PC-9 (cell line): ENCODE data around the gene FCHSD1. TPM values are rescaled to one million over a fixed set of nuclear protein-coding genes. Genes with fewer than 3 reads are reported as not detected.

Source experiments
- BruUV-seq: library from RNA; stranded (reverse); fragments of 400-500 nt; replicated peaks from 2 replicates; lab custom pipeline; 2021; lab: Mats Ljungman, UMichigan
- CTCF ChIA-PET: fragments of 300-600 bp; sonication (Branson Sonifier 250); formaldehyde crosslinking; loops from one replicate; lab custom pipeline; 2022; ENCODE audit warnings: antibody characterized with exemption; lab: Charles Lee
- POLR2A ChIA-PET: fragments of 300-600 bp; sonication (Branson Sonifier 250); formaldehyde crosslinking; loops from one replicate; lab custom pipeline; 2022; ENCODE audit warnings: antibody characterized with exemption; ENCODE audit not compliant: unreplicated experiment; lab: Charles Lee
- DNase-seq, 2 experiments: peaks; one replicate each; pipeline versions ENCODE4 v3.0.0 to v3.0.0-alpha.2; 2015 to 2022; ENCODE audit warnings: mixed read lengths in 1 of 2
- H2AFZ ChIP-seq: fragments of 200-600 bp; sonication (generic); 2 replicates; pipeline ENCODE4 v1.8.1; 2017; ENCODE audit warnings: antibody characterized with exemption
- H3F3A ChIP-seq: fragments of 200-600 bp; sonication (generic); 2 replicates; pipeline ENCODE4 v1.8.1; 2017; ENCODE audit warnings: antibody characterized with exemption, mild to moderate bottlenecking, low read depth; ENCODE audit not compliant: insufficient read depth
- H3K27ac ChIP-seq: fragments of 200-600 bp; sonication (generic); 2 replicates; pipeline ENCODE4 v1.6.1; 2016; ENCODE audit warnings: mixed run types
- H3K27me3 ChIP-seq: fragments of 200-600 bp; sonication (generic); 2 replicates; pipeline ENCODE4 v1.6.1; 2016; ENCODE audit warnings: low read depth, mixed run types; ENCODE audit not compliant: insufficient read depth
- H3K36me3 ChIP-seq: fragments of 200-600 bp; sonication (generic); 2 replicates; pipeline ENCODE4 v1.6.1; 2016; ENCODE audit warnings: low read depth, mixed run types
- H3K4me1 ChIP-seq: fragments of 200-600 bp; sonication (generic); replicated peaks from 2 replicates; pipeline ENCODE4 v1.6.1; 2016; ENCODE audit warnings: mixed run types; ENCODE audit not compliant: insufficient read depth
- H3K4me2 ChIP-seq: fragments of 200-600 bp; sonication (generic); 2 replicates; pipeline ENCODE4 v1.6.1; 2017; ENCODE audit warnings: mixed run types
- H3K4me3 ChIP-seq: fragments of 200-600 bp; sonication (generic); 2 replicates; pipeline ENCODE4 v1.6.1; 2016; ENCODE audit warnings: mixed run types
- H3K79me2 ChIP-seq: fragments of 200-600 bp; sonication (generic); 2 replicates; pipeline ENCODE4 v1.6.1; 2017; ENCODE audit warnings: low read depth, mixed run types
- H3K9me2 ChIP-seq: fragments of 200-600 bp; sonication (generic); 2 replicates; pipeline ENCODE4 v1.8.1; 2017; ENCODE audit warnings: mild to moderate bottlenecking; ENCODE audit not compliant: insufficient read depth
- H3K9me3 ChIP-seq: fragments of 200-600 bp; sonication (generic); 2 replicates; pipeline ENCODE4 v1.8.1; 2016; ENCODE audit warnings: low read depth; ENCODE audit not compliant: insufficient read depth
- H4K20me1 ChIP-seq: fragments of 200-600 bp; sonication (generic); 2 replicates; pipeline ENCODE4 v1.8.1; 2017; ENCODE audit not compliant: insufficient read depth
- CTCF ChIP-seq: fragments of 200-600 bp; sonication (generic); conservative IDR thresholded peaks from 2 replicates; pipeline ENCODE4 v1.6.1; 2017; ENCODE audit warnings: mixed run types, antibody characterized with exemption, mild to moderate bottlenecking, moderate library complexity
- EZH2 ChIP-seq: fragments of 200-600 bp; sonication (generic); IDR thresholded peaks from 2 replicates; pipeline ENCODE4 v1.8.0; 2017; ENCODE audit warnings: antibody characterized with exemption, low read depth
- intact Hi-C: fragments of 100-400 bp; cut with micrococcal nuclease; formaldehyde crosslinking; loops from one replicate; pipeline ENCODE4 v1.10.0; 2022; ENCODE audit not compliant: unreplicated experiment
- total RNA-seq: library from RNA; stranded (reverse); gene quantifications from 2 replicates; pipeline ENCODE4 v1.2.3, GENCODE V29; 2021

FCHSD1 gene
- total RNA-seq, 1 experiment from 2014 or later: 36.4 TPM

GRCh38 chr5:141686648-141687416 is 35.6 kb upstream of the FCHSD1 start:
- no peak for DNase-seq
- intact Hi-C loops: loop anchor here (10.0 kb wide), 1 partner anchor 868 kb away; no protein-coding TSS in a partner anchor
- no peaks in the 10 kb centered on the region for H3K27me3 ChIP-seq
- no peak overlapping the region for H2AFZ ChIP-seq
- no peak overlapping the region for H3K4me2 ChIP-seq
- no peaks in the 10 kb centered on the region for H3K9me3 ChIP-seq
- ChIA-PET CTCF (interaction anchor here (1.0 kb wide), 1 partner anchor 273 kb away, joined by 3 read pairs; no protein-coding TSS in a partner anchor), POLR2A (no interaction called here)
- peaks cover 7% of the 10 kb centered on the region for H3K4me1 ChIP-seq
- H3K9me2 ChIP-seq: no peaks in the 10 kb centered on the region
- no peaks in the 10 kb centered on the region for H3K36me3 ChIP-seq
- H3K79me2 ChIP-seq: no peaks in the 10 kb centered on the region
- BruUV-seq: no TSS peak
- H3K27ac ChIP-seq: no peak overlapping the region
- peaks cover 17% of the 10 kb centered on the region; the same call in 1 of the 2 replicates for H3F3A ChIP-seq
- no peaks in the 10 kb centered on the region for H4K20me1 ChIP-seq
- no peak overlapping the region for H3K4me3 ChIP-seq
- no peak for TF ChIP-seq CTCF
- no peak for TF ChIP-seq EZH2

- POLR2A ChIA-PET: no interaction called here
- Histone ChIP-seq H3K4me2 (no peak overlapping the region), H3F3A (peaks cover 26% of the 10 kb centered on the region), H3K9me2 (no peaks in the 10 kb centered on the region), H3K4me3 (no peak overlapping the region), H3K27me3 (no peaks in the 10 kb centered on the region), H3K9me3 (no peaks in the 10 kb centered on the region), H4K20me1 (no peaks in the 10 kb centered on the region), H3K4me1 (peaks cover 17% of the 10 kb centered on the region), H3K36me3 (no peaks in the 10 kb centered on the region), H3K27ac (no peak overlapping the region), H3K79me2 (peaks cover 8% of the 10 kb centered on the region), H2AFZ (no peak overlapping the region)
- DNase-seq: no peak
- CTCF ChIA-PET: no interaction called here
- no TSS peak for BruUV-seq
- intact Hi-C loops: loop anchor here (10.0 kb wide), 1 partner anchor 869 kb away; no protein-coding TSS in a partner anchor
- TF ChIP-seq CTCF (no peak), EZH2 (no peak)
These were observed 34.4 kb upstream of the FCHSD1 start for GRCh38 chr5:141685591-141685990.

- no peak for TF ChIP-seq EZH2
- TF ChIP-seq CTCF: no peak
- intact Hi-C loops: loop anchor here (10.0 kb wide), 1 partner anchor 871 kb away; no protein-coding TSS in a partner anchor
- BruUV-seq: no TSS peak
- no peaks in the 10 kb centered on the region for H3K27me3 ChIP-seq
- no peak overlapping the region for H3K27ac ChIP-seq
- H2AFZ ChIP-seq: no peak overlapping the region
- H3K4me2 ChIP-seq: no peak overlapping the region
- peak in 1 of 2 experiments; percentile 20 for DNase-seq
- H3K9me3 ChIP-seq: no peaks in the 10 kb centered on the region
- H3F3A ChIP-seq: peaks cover 29% of the 10 kb centered on the region
- H3K36me3 ChIP-seq: no peaks in the 10 kb centered on the region; the same call in 1 of the 2 replicates
- H4K20me1 ChIP-seq: no peaks in the 10 kb centered on the region
- POLR2A ChIA-PET: no interaction called here
- CTCF ChIA-PET: no interaction called here
- H3K79me2 ChIP-seq: peaks cover 26% of the 10 kb centered on the region
- peaks cover 22% of the 10 kb centered on the region for H3K4me1 ChIP-seq
- no peak overlapping the region for H3K4me3 ChIP-seq
- H3K9me2 ChIP-seq: no peaks in the 10 kb centered on the region
These were observed 32.5 kb upstream of the FCHSD1 start for GRCh38 chr5:141683596-141684141.
